Panc1 (cell line): ENCODE measurements around the gene TMEM165.

ENCODE experiments used
- SIN3A ChIP-seq: IDR thresholded peaks from 2 replicates; pipeline ENCODE4 v1.6.1; 2012; ENCODE audit warnings: low read depth, mild to moderate bottlenecking, low read length, moderate library complexity, borderline replicate concordance; ENCODE audit not compliant: insufficient read depth
- TF ChIP-seq, protein P1 (sequence below): fragments of 450-650 bp; IDR thresholded peaks from 2 replicates; pipeline ENCODE4 v1.5.1; 2017; ENCODE audit warnings: mild to moderate bottlenecking
- TF ChIP-seq, protein P2 (sequence below), 2 experiments: IDR thresholded peaks; 2 replicates each; pipeline ENCODE4 v1.6.1; 2011 to 2012; ENCODE audit warnings: low read depth in 2 of 2, control low read depth in 1 of 2, low read length in 1 of 2, mild to moderate bottlenecking in 1 of 2, moderate library complexity in 1 of 2; ENCODE audit not compliant: insufficient read depth in 1 of 2

DNA sequence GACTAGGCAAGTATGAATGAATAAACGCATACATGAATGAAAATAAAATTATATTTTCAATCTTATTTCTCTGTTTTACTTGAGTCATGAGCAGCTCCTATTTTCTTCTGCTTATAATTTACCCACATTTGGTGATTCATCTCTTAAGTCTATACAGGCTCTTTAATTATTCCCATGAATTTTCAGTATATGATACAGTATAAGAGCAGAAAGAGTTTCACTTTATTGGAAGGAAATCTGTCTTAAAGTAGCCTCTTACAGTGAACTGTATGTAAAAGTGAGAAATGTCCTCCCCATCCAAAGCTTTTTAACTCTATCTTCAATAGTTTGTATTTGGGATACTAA lies 50.8 kb downstream of the TMEM165 start:
- TF ChIP-seq, protein P1, sequence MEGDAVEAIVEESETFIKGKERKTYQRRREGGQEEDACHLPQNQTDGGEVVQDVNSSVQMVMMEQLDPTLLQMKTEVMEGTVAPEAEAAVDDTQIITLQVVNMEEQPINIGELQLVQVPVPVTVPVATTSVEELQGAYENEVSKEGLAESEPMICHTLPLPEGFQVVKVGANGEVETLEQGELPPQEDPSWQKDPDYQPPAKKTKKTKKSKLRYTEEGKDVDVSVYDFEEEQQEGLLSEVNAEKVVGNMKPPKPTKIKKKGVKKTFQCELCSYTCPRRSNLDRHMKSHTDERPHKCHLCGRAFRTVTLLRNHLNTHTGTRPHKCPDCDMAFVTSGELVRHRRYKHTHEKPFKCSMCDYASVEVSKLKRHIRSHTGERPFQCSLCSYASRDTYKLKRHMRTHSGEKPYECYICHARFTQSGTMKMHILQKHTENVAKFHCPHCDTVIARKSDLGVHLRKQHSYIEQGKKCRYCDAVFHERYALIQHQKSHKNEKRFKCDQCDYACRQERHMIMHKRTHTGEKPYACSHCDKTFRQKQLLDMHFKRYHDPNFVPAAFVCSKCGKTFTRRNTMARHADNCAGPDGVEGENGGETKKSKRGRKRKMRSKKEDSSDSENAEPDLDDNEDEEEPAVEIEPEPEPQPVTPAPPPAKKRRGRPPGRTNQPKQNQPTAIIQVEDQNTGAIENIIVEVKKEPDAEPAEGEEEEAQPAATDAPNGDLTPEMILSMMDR: no peak
- TF ChIP-seq, protein P2, sequence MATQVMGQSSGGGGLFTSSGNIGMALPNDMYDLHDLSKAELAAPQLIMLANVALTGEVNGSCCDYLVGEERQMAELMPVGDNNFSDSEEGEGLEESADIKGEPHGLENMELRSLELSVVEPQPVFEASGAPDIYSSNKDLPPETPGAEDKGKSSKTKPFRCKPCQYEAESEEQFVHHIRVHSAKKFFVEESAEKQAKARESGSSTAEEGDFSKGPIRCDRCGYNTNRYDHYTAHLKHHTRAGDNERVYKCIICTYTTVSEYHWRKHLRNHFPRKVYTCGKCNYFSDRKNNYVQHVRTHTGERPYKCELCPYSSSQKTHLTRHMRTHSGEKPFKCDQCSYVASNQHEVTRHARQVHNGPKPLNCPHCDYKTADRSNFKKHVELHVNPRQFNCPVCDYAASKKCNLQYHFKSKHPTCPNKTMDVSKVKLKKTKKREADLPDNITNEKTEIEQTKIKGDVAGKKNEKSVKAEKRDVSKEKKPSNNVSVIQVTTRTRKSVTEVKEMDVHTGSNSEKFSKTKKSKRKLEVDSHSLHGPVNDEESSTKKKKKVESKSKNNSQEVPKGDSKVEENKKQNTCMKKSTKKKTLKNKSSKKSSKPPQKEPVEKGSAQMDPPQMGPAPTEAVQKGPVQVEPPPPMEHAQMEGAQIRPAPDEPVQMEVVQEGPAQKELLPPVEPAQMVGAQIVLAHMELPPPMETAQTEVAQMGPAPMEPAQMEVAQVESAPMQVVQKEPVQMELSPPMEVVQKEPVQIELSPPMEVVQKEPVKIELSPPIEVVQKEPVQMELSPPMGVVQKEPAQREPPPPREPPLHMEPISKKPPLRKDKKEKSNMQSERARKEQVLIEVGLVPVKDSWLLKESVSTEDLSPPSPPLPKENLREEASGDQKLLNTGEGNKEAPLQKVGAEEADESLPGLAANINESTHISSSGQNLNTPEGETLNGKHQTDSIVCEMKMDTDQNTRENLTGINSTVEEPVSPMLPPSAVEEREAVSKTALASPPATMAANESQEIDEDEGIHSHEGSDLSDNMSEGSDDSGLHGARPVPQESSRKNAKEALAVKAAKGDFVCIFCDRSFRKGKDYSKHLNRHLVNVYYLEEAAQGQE (IDR thresholded peaks at IDR 0.05; ENCODE audit: insufficient read depth in 1 of 2, low read depth in 2 of 2, low read length in 1 of 2): no peak
- TF ChIP-seq SIN3A: no peak
